ENCODE measurements around the gene SERPINB6. TPM values are rescaled to one million over a fixed set of nuclear protein-coding genes. Genes with fewer than 3 reads are reported as not detected.
"Not testable (repeated sequence)": the region's sequence is repeated elsewhere in the genome, so short reads cannot be mapped to it uniquely, and the experiment has no call there.

Gene SERPINB6
- total RNA-seq, 1 donor from 2014 or later, result 61.2 TPM

DNA sequence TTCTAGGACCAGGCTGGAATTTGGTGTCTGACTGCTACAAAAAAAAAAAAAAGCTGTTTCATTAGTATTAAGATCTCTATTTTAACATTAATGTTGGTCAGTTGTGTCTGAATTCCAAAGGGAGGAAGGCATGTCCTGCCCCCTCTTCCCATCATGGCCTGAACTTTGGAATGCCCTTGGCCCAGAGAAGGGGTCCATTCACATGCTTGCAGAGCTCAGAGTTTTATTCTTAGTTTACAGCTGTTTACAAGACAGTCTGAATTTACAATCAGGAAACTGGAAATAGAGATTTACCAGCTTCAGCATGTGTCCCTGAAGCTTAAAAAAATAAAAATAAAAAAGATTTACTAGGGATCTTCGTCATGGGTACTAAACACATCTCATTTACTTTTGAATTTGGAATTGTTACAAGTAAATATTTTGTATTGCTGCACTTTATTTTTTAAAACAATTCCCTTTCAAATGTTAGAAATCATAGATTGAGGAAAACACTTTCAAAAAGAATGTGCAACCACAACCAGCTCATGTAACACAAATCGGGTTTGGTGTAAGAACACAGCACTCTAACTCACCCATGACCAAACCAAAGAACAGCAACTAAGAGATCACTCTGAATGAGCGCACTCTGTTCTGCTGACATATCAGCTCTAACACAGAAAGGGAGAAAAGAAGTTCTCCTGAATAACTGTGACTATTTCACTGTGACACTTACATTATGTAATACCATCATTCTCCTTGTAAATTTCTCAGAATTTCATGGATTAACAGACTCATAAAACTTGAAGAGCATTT, 6.6 kb upstream of the SERPINB6 start:
- TF ChIP-seq, protein P1, sequence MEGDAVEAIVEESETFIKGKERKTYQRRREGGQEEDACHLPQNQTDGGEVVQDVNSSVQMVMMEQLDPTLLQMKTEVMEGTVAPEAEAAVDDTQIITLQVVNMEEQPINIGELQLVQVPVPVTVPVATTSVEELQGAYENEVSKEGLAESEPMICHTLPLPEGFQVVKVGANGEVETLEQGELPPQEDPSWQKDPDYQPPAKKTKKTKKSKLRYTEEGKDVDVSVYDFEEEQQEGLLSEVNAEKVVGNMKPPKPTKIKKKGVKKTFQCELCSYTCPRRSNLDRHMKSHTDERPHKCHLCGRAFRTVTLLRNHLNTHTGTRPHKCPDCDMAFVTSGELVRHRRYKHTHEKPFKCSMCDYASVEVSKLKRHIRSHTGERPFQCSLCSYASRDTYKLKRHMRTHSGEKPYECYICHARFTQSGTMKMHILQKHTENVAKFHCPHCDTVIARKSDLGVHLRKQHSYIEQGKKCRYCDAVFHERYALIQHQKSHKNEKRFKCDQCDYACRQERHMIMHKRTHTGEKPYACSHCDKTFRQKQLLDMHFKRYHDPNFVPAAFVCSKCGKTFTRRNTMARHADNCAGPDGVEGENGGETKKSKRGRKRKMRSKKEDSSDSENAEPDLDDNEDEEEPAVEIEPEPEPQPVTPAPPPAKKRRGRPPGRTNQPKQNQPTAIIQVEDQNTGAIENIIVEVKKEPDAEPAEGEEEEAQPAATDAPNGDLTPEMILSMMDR (conservative IDR thresholded peaks at IDR 0.05), result no peak
- Mint-ChIP-seq H3K4me3 (no peak overlapping the region), H3K9me3 (no peaks in the 10 kb centered on the region), H3K27ac (no peak overlapping the region), H3K27me3 (peaks cover 12% of the 10 kb centered on the region), H3K4me1 (ENCODE audit: unreplicated experiment) (no peaks in the 10 kb centered on the region), H3K36me3 (no peaks in the 10 kb centered on the region)
- DNase-seq (ENCODE audit: extremely low spot score, unreplicated experiment), result no peak

DNA sequence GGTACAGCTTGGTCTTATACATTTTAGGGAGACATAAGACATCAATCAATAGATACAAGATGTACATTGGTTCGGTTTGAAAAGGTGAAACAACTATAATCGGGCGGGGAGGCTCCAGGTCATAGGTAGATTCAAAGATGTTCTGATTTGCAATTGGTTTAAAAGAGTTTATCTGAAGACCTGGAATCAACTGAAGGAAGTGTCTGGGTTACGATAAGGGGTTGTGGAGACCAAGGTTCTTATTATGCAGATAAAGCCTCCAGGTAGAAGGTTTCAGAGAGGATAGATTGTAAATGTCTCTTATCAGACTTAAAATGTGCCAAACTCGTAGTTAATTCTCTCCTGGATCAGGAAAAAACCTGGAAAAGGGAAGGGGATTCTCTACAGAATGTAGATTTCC, 5.9 kb upstream of the SERPINB6 start:
- DNase-seq (ENCODE audit: extremely low spot score, unreplicated experiment), result no peak
- H3K4me1 Mint-ChIP-seq (ENCODE audit: unreplicated experiment), result peaks cover 1% of the 10 kb centered on the region
- no peak overlapping the region for H3K27ac Mint-ChIP-seq
- H3K27me3 Mint-ChIP-seq, result peaks cover 8% of the 10 kb centered on the region
- no peaks in the 10 kb centered on the region for H3K36me3 Mint-ChIP-seq
- TF ChIP-seq, protein P1 (conservative IDR thresholded peaks at IDR 0.05), result no peak
- no peak overlapping the region for H3K4me3 Mint-ChIP-seq
- no peaks in the 10 kb centered on the region for H3K9me3 Mint-ChIP-seq

- peaks cover 8% of the 10 kb centered on the region for H3K27me3 Mint-ChIP-seq
- H3K36me3 Mint-ChIP-seq, result no peaks in the 10 kb centered on the region
- TF ChIP-seq, protein P1 (conservative IDR thresholded peaks at IDR 0.05), result no peak
- H3K4me3 Mint-ChIP-seq, result no peak overlapping the region
- H3K27ac Mint-ChIP-seq, result no peak overlapping the region
- DNase-seq (ENCODE audit: extremely low spot score, unreplicated experiment), result no peak
- no peaks in the 10 kb centered on the region for H3K9me3 Mint-ChIP-seq
- H3K4me1 Mint-ChIP-seq (ENCODE audit: unreplicated experiment), result peaks cover 8% of the 10 kb centered on the region
Measured at GRCh38 chr6:2976571-2977085, 5.3 kb upstream of the SERPINB6 start.

GRCh38 chr6:2976060-2976459, 4.7 kb upstream of the SERPINB6 start:
- Mint-ChIP-seq H3K36me3 (no peaks in the 10 kb centered on the region), H3K27me3 (peaks cover 8% of the 10 kb centered on the region), H3K27ac (no peak overlapping the region), H3K4me1 (ENCODE audit: unreplicated experiment) (peaks cover 8% of the 10 kb centered on the region), H3K9me3 (no peaks in the 10 kb centered on the region), H3K4me3 (no peak overlapping the region)
- TF ChIP-seq, protein P1 (conservative IDR thresholded peaks at IDR 0.05), result no peak
- no peak for DNase-seq (ENCODE audit: extremely low spot score, unreplicated experiment)

DNA sequence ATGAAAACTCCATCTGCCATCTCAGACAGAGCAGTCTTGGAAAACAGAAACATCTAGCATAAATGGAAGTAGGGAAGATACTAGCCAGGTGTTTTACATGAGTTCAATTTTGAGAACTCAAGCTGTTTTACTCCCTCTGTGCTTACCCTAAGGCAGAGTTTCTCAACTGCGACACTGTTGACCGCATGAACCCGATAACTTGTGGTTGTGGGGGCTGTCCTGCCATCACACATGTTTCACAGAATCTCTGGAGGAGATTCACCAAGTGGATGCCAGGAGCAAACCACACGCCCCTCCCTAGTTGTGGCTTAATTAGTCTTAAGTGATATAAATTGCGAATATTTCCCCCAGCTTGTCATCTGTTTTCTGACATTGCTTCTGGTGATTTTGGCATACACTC, 2.3 kb upstream of the SERPINB6 start:
- Mint-ChIP-seq H3K9me3 (no peaks in the 10 kb centered on the region), H3K36me3 (no peaks in the 10 kb centered on the region), H3K27ac (no peak overlapping the region), H3K4me1 (ENCODE audit: unreplicated experiment) (peaks cover 14% of the 10 kb centered on the region), H3K4me3 (no peak overlapping the region), H3K27me3 (peaks cover 4% of the 10 kb centered on the region)
- TF ChIP-seq, protein P1 (conservative IDR thresholded peaks at IDR 0.05), result no peak
- no peak for DNase-seq (ENCODE audit: extremely low spot score, unreplicated experiment)

- H3K9me3 Mint-ChIP-seq; DNase-seq (ENCODE audit: extremely low spot score, unreplicated experiment): not testable (repeated sequence)
- peak overlapping the region; percentile 91 for H3K4me3 Mint-ChIP-seq
Measured at GRCh38 chr6:2973180-2973579, 1.8 kb upstream of the SERPINB6 start.

GRCh38 chr6:2972685-2973084, 1.3 kb upstream of the SERPINB6 start:
- not testable (repeated sequence) for H3K27me3 Mint-ChIP-seq; DNase-seq (ENCODE audit: extremely low spot score, unreplicated experiment); H3K9me3 Mint-ChIP-seq; H3K36me3 Mint-ChIP-seq
- Mint-ChIP-seq H3K4me3 (peak overlapping the region; percentile 91), H3K4me1 (ENCODE audit: unreplicated experiment) (peaks cover 14% of the 10 kb centered on the region), H3K27ac (peak overlapping the region; percentile 84)

More at GRCh38 chr6:2973180-2973579, 1.8 kb upstream of the SERPINB6 start:
- H3K27ac Mint-ChIP-seq, H3K27me3 Mint-ChIP-seq, H3K36me3 Mint-ChIP-seq: not testable (repeated sequence)
- H3K4me1 Mint-ChIP-seq (ENCODE audit: unreplicated experiment), result peaks cover 14% of the 10 kb centered on the region

DNA sequence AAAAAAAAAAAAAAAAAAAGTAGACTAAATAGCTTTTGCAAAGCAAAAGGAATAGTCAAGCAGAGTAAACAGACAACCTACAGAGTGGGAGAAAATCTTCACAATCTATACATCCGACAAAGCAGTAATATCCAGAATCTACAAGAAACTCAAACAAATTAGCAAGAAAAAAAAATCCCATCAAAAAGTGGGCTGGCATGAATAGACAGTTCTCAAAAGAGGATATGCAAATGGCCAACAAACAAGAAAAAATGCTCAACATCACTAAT, 786 bp upstream of the SERPINB6 start:
- not testable (repeated sequence) for DNase-seq (ENCODE audit: extremely low spot score, unreplicated experiment); H3K36me3 Mint-ChIP-seq; H3K9me3 Mint-ChIP-seq; H3K27me3 Mint-ChIP-seq
- peaks cover 18% of the 10 kb centered on the region for H3K4me1 Mint-ChIP-seq (ENCODE audit: unreplicated experiment)
- H3K4me3 Mint-ChIP-seq, result peak overlapping the region; percentile 91
- peak overlapping the region; percentile 84 for H3K27ac Mint-ChIP-seq

All from type B pancreatic cell (in vitro differentiated cells).